Pulmonary artery endothelial cell (primary cell): Measurements from ENCODE around the gene CENPP. TPM values are rescaled to one million over a fixed set of nuclear protein-coding genes. Genes with fewer than 3 reads are reported as not detected.
"Not testable (repeated sequence)": the region's sequence is repeated elsewhere in the genome, so short reads cannot be mapped to it uniquely, and the experiment has no call there.

ENCODE experiments used
- DNase-seq: peaks from one replicate; pipeline ENCODE4 v3.0.0-alpha.2; 2011; ENCODE audit warnings: low read depth, low spot score
- total RNA-seq: library from RNA; depleted of rRNA; stranded (reverse); fragments of >200 nt; gene quantifications from 2 replicates; pipeline ENCODE4 v1.2.3, GENCODE V29; 2014

CENPP gene
- total RNA-seq, 1 donor from 2014 or later, result 5.3 TPM

DNA sequence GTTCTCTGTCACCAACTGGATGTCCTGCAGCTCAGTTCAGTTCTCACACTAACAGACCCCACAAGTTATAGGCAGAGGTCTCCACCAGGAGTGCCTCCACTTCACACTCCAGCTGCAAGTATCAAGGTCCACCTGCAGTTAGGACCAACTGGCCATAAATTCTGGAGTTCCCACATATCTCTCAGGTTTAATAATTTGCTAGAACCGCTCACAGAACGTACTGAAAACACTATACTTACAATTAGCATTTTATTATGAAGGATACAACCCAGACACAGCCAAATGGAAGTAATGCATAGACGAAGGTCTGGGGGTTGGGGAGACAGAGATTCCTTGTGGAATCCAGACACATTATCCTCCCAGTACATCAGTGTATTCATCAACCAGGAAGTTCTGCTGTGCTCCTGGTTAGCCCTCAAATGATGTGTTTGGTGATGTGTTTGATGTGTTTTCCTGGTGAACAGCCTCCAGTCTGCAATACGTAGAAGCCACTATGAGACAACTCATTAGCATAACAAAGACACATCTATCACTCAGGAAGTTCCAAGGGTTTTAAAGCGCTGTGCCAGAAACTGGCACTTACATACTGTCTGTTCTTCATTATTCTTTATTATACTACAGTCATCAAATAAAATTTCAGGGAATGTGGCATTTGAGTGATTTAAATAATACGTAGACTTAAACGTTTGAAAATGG, 53.3 kb downstream of the CENPP start:
- no peak for DNase-seq

GRCh38 chr9:92380603-92381002, 54.9 kb downstream of the CENPP start:
- no peak for DNase-seq

DNA sequence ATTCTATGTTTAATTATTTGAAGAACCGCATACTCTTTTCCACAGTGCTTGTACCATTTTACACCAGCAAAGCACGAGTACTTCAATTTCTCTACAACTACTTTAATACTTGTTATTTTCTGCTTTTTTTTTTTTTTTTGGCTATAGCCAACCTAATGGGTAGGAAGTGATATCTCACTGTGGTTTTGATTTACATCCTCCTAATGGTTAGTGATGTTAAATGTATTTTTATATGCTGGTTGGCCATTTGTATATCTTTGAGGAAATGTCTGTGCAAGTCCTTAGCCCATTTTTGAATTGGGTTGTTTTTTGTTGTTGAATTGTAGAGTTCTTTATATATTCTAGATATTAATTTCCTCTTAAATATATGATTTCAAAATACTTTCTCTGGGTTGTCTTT, 56.0 kb downstream of the CENPP start:
- no peak for DNase-seq

- DNase-seq, result no peak
Measured at GRCh38 chr9:92384375-92384774, 58.6 kb downstream of the CENPP start.

DNA sequence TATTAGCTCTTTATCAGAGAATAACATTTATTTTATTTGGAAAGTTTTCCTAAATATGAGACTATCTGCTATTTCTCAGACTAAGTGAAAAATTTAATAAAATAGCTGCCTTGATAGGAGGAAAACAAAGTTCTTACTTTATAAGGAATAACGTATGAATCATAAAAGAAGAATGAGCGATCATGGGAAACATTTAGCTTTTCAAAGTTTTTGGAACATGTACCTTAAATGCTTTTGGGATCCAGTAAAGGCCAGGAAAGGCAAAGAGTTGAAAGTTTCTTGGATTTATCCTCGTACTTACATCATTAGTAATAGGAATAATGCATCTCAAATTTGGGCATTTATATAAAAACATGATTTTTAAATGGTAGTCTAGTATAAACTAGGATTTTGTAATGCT, 59.2 kb downstream of the CENPP start:
- DNase-seq, result no peak

DNA sequence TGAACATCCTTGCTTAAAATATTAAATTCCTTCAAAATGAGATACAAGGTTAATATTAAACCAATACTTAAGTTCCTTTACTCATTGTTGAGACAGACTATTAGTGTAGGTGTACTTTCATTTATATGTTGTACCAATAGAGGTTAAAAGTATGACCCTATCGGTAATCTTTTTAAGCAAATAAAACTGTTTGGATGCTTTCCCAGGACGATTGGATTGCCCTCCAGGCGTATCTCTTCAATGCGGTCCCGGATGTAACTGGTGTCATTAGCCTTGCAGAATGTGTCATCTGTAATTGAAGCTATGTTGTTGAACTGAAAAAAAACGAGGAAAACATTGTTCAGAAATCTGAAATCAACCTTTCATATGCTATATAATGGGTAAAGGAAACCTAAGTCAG, 59.7 kb downstream of the CENPP start:
- no peak for DNase-seq

DNA sequence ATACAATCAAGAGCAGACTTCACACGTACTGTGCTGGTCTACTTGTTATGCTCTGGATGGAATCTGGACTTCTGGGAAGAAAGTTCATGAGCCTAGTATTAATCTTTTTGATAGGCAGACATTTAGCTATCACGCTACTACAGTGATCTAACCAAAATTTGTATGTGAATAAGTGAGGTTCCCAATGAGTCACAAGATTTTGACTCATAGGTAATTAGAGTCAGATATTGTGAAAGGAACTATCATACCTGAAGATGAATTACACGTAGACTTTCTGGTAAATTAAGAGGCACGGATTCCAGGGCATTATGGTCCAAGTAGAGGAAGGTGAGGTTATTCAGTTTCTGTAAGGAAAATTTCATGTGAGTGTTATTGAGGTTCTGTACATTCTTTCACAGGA, 60.2 kb downstream of the CENPP start:
- no peak for DNase-seq

DNA sequence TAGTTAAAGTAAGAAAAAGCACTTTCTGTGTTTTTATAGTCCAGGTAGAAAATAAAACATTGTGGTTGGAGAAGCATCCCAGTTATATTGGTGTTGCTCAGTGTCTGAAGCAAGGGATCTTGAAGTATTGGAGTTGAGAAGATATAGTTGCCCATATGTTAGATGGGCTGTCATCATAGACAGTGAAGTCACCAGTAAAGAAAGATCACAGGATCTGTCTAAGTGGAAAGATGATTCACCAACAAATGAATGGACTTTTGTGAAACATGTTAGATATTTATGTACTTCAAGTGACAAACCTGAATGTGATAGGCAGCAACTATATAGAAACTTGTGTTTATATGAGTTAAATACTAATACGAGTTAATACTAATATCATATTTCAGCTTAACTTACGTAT, 66.9 kb downstream of the CENPP start:
- DNase-seq, result no peak

GRCh38 chr9:92393686-92394085, 67.9 kb downstream of the CENPP start:
- peak; percentile 7 for DNase-seq

- DNase-seq, result no peak
Measured at GRCh38 chr9:92395617-92396016, 69.9 kb downstream of the CENPP start.

GRCh38 chr9:92397853-92398252, 72.1 kb downstream of the CENPP start:
- DNase-seq, result no peak

- DNase-seq, result no peak
Measured at GRCh38 chr9:92402360-92402759, 76.6 kb downstream of the CENPP start.

GRCh38 chr9:92402826-92403745, 77.3 kb downstream of the CENPP start:
- DNase-seq, result no peak

DNA sequence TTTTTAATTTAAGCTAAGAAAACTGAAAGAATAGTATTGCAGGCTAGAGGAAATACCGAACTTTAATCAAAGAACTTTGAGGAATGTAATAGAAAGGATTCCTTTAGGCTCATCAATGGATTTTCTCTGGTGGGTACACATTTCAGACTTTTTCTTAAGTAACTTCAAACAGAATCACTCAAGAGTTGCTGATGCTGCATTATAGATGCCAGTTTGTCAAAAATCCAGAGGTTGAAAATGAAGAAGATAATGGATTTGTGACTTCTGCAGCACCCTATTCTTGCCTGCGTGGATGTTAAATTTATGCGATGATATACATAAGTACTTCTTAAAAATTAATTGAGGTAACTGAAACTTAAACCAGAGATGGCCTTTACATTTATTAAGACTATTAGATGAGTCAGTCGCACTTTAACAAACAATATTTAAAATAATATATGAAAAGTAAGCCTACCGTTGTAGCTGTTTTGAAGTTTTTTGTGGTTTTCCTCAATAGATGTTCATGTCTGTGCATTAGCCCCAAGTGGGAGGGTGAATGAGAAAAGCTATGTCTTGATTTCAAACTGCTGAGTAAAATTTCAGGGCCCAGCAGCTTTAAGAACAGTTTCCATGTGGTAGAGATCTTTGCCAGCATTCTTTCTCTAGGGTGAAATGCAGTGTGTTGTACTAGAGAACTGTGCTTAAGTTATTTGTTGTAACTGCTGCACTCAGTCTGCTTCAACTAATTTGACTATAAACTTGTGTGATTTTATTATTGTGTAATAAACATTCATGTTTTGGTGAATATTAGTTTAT, 78.5 kb downstream of the CENPP start, which contains the start of gene OGN:
Gene OGN, minus strand, starts transcription at position 537 of the 795 bp plus-strand sequence. CDS start 1,171 bp downstream, outside the sequence.
- DNase-seq, result no peak

DNA sequence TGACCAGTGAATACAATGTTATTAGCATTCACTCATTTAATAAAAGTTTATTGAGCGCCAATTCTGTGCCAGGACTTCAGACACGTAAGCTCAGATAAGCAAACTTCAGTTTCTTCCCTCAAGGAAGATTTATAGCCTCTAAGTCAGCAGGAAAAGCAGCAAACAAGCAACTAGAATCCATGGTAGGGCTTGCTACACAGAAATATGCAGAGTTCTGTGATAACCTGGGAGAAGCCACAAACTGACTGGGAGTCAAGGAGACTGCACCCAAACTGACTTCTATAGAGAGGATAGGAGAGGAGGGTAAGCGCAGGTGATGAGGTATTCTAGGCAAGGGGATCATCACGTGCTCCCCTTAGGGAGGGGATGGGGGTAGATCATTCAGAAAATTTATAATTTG, 80.1 kb downstream of the CENPP start:
- no peak for DNase-seq

- DNase-seq, result peak; percentile 7
Measured at GRCh38 chr9:92406477-92406876, 80.7 kb downstream of the CENPP start.

DNA sequence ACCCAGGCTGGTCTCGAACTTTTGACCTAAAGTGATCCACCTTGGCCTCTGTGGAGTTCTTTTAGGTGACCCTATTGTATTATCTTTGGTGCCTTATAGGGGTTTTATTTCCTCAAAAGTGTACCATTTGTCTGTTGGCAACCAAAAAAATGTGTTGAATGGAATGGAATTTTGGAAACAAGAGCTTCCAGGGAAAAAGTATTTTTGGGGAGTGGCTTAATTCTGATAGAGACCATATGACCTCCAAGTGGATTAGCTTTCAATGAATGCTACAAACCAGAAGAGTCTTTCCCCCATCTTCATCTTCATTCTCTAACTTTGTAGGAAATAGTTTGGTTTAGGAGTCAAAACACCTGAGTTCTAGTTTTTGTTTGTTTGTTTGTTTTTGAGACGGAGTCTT, 82.1 kb downstream of the CENPP start:
- DNase-seq, result no peak

DNA sequence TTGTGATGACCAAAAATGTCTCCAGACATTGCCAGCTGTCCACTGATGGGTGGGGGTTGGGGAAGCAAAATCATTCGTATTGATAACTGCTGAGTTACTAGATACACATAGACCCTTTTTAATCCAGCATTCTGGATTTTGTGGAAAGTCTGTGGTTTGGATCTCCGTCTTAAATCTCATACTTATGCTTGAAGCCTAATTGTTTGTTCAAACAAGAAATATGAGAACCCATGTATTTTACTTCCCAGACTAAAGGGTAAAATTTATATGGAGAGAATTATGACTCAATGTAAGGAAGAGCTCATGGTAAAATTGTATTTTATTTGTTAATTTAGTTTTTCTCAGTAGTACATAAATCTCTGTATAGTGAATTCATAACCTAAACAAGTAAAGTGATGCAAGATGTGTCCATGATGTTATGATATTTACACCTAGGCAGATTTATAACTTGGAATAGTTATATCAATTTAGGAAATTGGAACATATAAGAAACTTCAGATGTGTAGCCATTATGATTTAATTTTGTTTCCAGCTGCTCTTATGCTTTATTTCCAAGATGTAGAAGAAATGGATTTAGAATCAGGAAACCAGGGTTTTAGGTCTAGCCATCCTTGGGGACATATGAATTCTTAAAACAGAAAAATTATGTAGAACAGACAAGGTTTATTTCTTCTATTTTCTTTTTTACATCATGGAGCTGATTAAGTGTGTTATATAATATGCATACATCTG, 83.2 kb downstream of the CENPP start:
- DNase-seq, result no peak

GRCh38 chr9:92411157-92411556, 85.4 kb downstream of the CENPP start:
- not testable (repeated sequence) for DNase-seq

GRCh38 chr9:92414566-92414965, 88.8 kb downstream of the CENPP start:
- no peak for DNase-seq
